Effector memory CD4-positive, alpha-beta T cell (primary cell): ENCODE data around the gene LITAF.

ENCODE experiments used
- DNase-seq, 3 donors: peaks; one replicate each; pipeline ENCODE4 v3.0.0-alpha.2; 2020
- H3K27ac ChIP-seq: 2 replicates; pipeline ENCODE4 v1.7.0; 2013; ENCODE audit warnings: mild to moderate bottlenecking, low read length, moderate library complexity; ENCODE audit not compliant: insufficient read depth, poor library complexity, severe bottlenecking
- H3K27me3 ChIP-seq: replicated peaks from 2 replicates; pipeline ENCODE4 v1.7.0; 2013; ENCODE audit warnings: mild to moderate bottlenecking, low read length; ENCODE audit not compliant: insufficient read depth, control insufficient read depth, poor library complexity, severe bottlenecking
- H3K36me3 ChIP-seq: 2 replicates; pipeline ENCODE4 v1.7.0; 2013; ENCODE audit warnings: mild to moderate bottlenecking, low read length, moderate library complexity; ENCODE audit not compliant: control insufficient read depth, insufficient read depth
- H3K4me1 ChIP-seq: 2 replicates; pipeline ENCODE4 v1.7.0; 2013; ENCODE audit warnings: low read length, mild to moderate bottlenecking; ENCODE audit not compliant: control insufficient read depth, insufficient read depth, poor library complexity, severe bottlenecking
- H3K4me3 ChIP-seq: 2 replicates; pipeline ENCODE4 v1.7.0; 2013; ENCODE audit warnings: low read length, low read depth, mild to moderate bottlenecking; ENCODE audit not compliant: insufficient read depth, poor library complexity, severe bottlenecking
- H3K9me3 ChIP-seq: 2 replicates; pipeline ENCODE4 v1.7.0; 2013; ENCODE audit warnings: mild to moderate bottlenecking, low read length, moderate library complexity; ENCODE audit not compliant: control insufficient read depth

LITAF gene

GRCh38 chr16:11630046-11630767 is 43.5 kb upstream of the LITAF start:
- Histone ChIP-seq H3K27me3 (no peaks in the 10 kb centered on the region), H3K4me1 (peaks cover 8% of the 10 kb centered on the region), H3K27ac (no peak overlapping the region), H3K9me3 (no peaks in the 10 kb centered on the region), H3K4me3 (no peak overlapping the region), H3K36me3 (no peaks in the 10 kb centered on the region)
- no peak for DNase-seq

- DNase-seq = no peak
- H3K27ac ChIP-seq = no peak overlapping the region
- H3K4me3 ChIP-seq = no peak overlapping the region
- no peaks in the 10 kb centered on the region for H3K9me3 ChIP-seq
- no peaks in the 10 kb centered on the region for H3K36me3 ChIP-seq
- H3K27me3 ChIP-seq = no peaks in the 10 kb centered on the region
- peaks cover 15% of the 10 kb centered on the region for H3K4me1 ChIP-seq
Observed at GRCh38 chr16:11629071-11630030, 42.6 kb upstream of the LITAF start.

- no peak for DNase-seq
- Histone ChIP-seq H3K27ac (no peak overlapping the region), H3K27me3 (no peaks in the 10 kb centered on the region), H3K9me3 (no peaks in the 10 kb centered on the region), H3K4me1 (peaks cover 23% of the 10 kb centered on the region), H3K4me3 (no peak overlapping the region), H3K36me3 (no peaks in the 10 kb centered on the region)
Observed at GRCh38 chr16:11627822-11628457, 41.2 kb upstream of the LITAF start.

- H3K36me3 ChIP-seq = no peaks in the 10 kb centered on the region
- H3K4me3 ChIP-seq = no peak overlapping the region
- no peaks in the 10 kb centered on the region for H3K27me3 ChIP-seq
- H3K9me3 ChIP-seq = no peaks in the 10 kb centered on the region
- DNase-seq = no peak
- H3K4me1 ChIP-seq = peaks cover 27% of the 10 kb centered on the region
- H3K27ac ChIP-seq = no peak overlapping the region
Observed at GRCh38 chr16:11627292-11627663, 40.6 kb upstream of the LITAF start.

GRCh38 chr16:11626657-11627291 is 40.1 kb upstream of the LITAF start:
- no peak overlapping the region for H3K4me3 ChIP-seq
- no peaks in the 10 kb centered on the region for H3K9me3 ChIP-seq
- DNase-seq = no peak
- no peak overlapping the region for H3K27ac ChIP-seq
- peaks cover 30% of the 10 kb centered on the region for H3K4me1 ChIP-seq
- no peaks in the 10 kb centered on the region for H3K27me3 ChIP-seq
- H3K36me3 ChIP-seq = no peaks in the 10 kb centered on the region

- DNase-seq = no peak
- H3K4me3 ChIP-seq = no peak overlapping the region
- H3K36me3 ChIP-seq = no peaks in the 10 kb centered on the region
- H3K9me3 ChIP-seq = no peaks in the 10 kb centered on the region
- H3K4me1 ChIP-seq = peaks cover 40% of the 10 kb centered on the region
- H3K27me3 ChIP-seq = no peaks in the 10 kb centered on the region
- no peak overlapping the region for H3K27ac ChIP-seq
Observed at GRCh38 chr16:11625769-11626168, 39.0 kb upstream of the LITAF start.

- no peak for DNase-seq
- Histone ChIP-seq H3K27ac (no peak overlapping the region), H3K4me1 (peaks cover 45% of the 10 kb centered on the region), H3K4me3 (no peak overlapping the region), H3K27me3 (no peaks in the 10 kb centered on the region), H3K9me3 (no peaks in the 10 kb centered on the region), H3K36me3 (no peaks in the 10 kb centered on the region)
Observed at GRCh38 chr16:11624636-11625607, 38.2 kb upstream of the LITAF start.

- Histone ChIP-seq H3K4me1 (peaks cover 46% of the 10 kb centered on the region), H3K27me3 (no peaks in the 10 kb centered on the region), H3K9me3 (no peaks in the 10 kb centered on the region), H3K4me3 (no peak overlapping the region), H3K36me3 (no peaks in the 10 kb centered on the region), H3K27ac (no peak overlapping the region)
- no peak for DNase-seq
Observed at GRCh38 chr16:11624205-11624604, 37.5 kb upstream of the LITAF start.
